ENCODE data around the gene SWI5.

DNA sequence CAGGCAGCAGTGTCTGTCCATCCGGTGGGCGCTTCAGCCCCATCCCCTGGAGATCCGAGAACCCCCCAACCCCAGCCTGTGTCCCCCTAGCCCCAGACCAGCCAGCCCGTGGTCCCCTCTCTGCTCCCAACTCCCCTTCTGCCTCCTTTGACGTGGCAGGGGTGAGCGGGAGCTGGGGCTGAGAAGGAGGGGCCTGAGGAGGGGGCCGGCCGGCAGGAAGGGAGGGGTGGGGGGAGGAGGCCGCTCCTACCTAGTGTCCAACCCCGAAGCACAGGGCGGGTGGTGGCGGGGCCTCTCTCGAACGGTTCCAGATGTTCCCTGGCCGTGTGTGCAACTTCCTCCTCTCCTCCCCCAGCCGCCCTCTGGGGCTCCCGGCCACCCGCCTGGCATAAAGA, 31.2 kb upstream of the SWI5 start:
- no peak for TF ChIP-seq EZH2 (IDR thresholded peaks at IDR 0.05; ENCODE audit: low read length, missing control alignments)
- TF ChIP-seq, protein P1, sequence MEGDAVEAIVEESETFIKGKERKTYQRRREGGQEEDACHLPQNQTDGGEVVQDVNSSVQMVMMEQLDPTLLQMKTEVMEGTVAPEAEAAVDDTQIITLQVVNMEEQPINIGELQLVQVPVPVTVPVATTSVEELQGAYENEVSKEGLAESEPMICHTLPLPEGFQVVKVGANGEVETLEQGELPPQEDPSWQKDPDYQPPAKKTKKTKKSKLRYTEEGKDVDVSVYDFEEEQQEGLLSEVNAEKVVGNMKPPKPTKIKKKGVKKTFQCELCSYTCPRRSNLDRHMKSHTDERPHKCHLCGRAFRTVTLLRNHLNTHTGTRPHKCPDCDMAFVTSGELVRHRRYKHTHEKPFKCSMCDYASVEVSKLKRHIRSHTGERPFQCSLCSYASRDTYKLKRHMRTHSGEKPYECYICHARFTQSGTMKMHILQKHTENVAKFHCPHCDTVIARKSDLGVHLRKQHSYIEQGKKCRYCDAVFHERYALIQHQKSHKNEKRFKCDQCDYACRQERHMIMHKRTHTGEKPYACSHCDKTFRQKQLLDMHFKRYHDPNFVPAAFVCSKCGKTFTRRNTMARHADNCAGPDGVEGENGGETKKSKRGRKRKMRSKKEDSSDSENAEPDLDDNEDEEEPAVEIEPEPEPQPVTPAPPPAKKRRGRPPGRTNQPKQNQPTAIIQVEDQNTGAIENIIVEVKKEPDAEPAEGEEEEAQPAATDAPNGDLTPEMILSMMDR (conservative IDR thresholded peaks at IDR 0.05 in 1 of 2, IDR thresholded peaks at IDR 0.05 in 1 of 2; ENCODE audit: low read depth in 1 of 2, low read length in 2 of 2): no peak
